SK-N-SH (cell line): ENCODE results near the gene OGFR.

Experiments
- EP300 ChIP-seq, 2 experiments: IDR thresholded peaks; 2 replicates each; pipeline versions ENCODE4 v1.4.0 to v1.6.1; 2012; ENCODE audit warnings: borderline replicate concordance in 1 of 2, low read depth in 1 of 2, low read length in 1 of 2
- GABPA ChIP-seq: IDR thresholded peaks from 2 replicates; pipeline ENCODE4 v1.4.0; 2012; ENCODE audit warnings: low read depth, mild to moderate bottlenecking
- POLR2AphosphoS5 ChIP-seq: IDR thresholded peaks from 2 replicates; pipeline ENCODE4 v1.6.1; 2012; ENCODE audit warnings: low read depth, low read length
- RFX5 ChIP-seq: IDR thresholded peaks from 2 replicates; pipeline ENCODE4 v1.6.1; 2012; ENCODE audit warnings: mild to moderate bottlenecking, improper control_type of control experiment, low read length
- SIN3A ChIP-seq: IDR thresholded peaks from 2 replicates; pipeline ENCODE4 v1.6.1; 2012; ENCODE audit warnings: low read depth, mild to moderate bottlenecking, low read length, moderate library complexity, borderline replicate concordance
- SMC3 ChIP-seq: IDR thresholded peaks from 2 replicates; pipeline ENCODE4 v1.6.1; 2012; ENCODE audit warnings: low read depth, low read length, improper control_type of control experiment
- TAF1 ChIP-seq: IDR thresholded peaks from 2 replicates; pipeline ENCODE4 v1.6.1; 2012; ENCODE audit warnings: low read depth, mild to moderate bottlenecking, low read length, moderate library complexity, borderline replicate concordance
- TF ChIP-seq, protein P1 (sequence below): fragments of 200-600 bp; sonication (generic); IDR thresholded peaks from 2 replicates; pipeline ENCODE4 v1.6.1; 2017; ENCODE audit warnings: antibody characterized with exemption, mild to moderate bottlenecking, moderate library complexity

DNA sequence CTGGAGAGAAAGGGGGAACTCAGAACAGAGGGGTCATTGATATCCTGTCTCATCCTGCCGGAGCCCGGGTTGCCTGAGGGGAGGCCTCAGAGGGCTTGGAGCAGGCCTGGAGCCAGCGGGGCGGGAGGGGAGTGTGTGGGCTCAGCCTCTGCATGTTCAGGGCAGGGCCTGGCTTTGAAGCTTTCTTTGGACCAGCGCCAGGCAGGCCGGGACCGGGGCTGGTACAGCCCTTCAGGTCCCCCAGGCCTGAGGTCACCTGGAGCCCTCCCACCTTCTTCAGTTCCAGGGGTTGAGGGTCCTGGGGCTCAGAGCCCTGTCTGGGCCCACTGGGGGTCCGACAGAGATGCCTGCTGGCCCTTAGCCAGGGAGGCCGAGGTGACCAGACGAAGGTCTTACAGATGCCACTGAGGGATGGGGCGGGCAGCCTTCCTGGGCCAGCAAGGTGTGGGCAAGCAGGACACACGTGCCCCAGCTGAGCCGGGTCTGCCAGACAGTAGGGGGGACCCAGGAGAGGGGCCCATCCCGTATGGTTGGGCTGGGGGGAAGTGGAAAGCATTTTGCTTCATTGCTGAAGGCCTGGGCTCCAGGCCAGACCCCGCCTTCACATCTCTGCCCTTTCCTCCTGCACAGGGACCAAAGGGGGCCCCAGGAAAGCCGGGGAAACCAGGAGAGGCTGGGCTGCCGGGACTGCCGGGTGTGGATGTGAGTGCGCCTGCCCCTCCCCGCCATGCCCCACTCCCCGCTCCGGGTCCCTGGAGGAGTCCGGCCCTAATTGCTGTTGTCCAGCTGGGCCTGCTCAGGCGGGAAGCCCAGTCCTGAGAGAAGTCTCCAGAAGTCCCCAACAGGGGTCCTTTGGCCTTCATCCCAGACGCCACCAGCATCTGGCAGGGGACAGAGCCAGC is 14.2 kb downstream of the OGFR start:
- TF ChIP-seq RFX5 (no peak), GABPA (no peak), TAF1 (no peak), SIN3A (no peak), POLR2AphosphoS5 (no peak), EP300 (IDR thresholded peaks at IDR 0.05; ENCODE audit: borderline replicate concordance in 1 of 2, low read depth in 1 of 2, low read length in 1 of 2) (0 out of 4 replicates have a peak, but pooled peaks of 1 of the 2 experiments have one; percentile 30), SMC3 (no peak)
- TF ChIP-seq, protein P1, sequence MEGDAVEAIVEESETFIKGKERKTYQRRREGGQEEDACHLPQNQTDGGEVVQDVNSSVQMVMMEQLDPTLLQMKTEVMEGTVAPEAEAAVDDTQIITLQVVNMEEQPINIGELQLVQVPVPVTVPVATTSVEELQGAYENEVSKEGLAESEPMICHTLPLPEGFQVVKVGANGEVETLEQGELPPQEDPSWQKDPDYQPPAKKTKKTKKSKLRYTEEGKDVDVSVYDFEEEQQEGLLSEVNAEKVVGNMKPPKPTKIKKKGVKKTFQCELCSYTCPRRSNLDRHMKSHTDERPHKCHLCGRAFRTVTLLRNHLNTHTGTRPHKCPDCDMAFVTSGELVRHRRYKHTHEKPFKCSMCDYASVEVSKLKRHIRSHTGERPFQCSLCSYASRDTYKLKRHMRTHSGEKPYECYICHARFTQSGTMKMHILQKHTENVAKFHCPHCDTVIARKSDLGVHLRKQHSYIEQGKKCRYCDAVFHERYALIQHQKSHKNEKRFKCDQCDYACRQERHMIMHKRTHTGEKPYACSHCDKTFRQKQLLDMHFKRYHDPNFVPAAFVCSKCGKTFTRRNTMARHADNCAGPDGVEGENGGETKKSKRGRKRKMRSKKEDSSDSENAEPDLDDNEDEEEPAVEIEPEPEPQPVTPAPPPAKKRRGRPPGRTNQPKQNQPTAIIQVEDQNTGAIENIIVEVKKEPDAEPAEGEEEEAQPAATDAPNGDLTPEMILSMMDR, result no peak
